Loucy (cell line): Measurements from ENCODE around the gene RNF11.

Source experiments
- EZH2phosphoT487 ChIP-seq: fragments of 200-600 bp; IDR thresholded peaks from 2 replicates; pipeline ENCODE4 v1.6.1; 2018; ENCODE audit warnings: antibody characterized with exemption, mild to moderate bottlenecking, moderate library complexity, borderline replicate concordance
- TF ChIP-seq, protein P1 (sequence below): fragments of 200-600 bp; sonication (generic); conservative IDR thresholded peaks from 2 replicates; pipeline ENCODE4 v1.5.1; 2014; ENCODE audit warnings: mild to moderate bottlenecking, antibody characterized with exemption, low read length

DNA sequence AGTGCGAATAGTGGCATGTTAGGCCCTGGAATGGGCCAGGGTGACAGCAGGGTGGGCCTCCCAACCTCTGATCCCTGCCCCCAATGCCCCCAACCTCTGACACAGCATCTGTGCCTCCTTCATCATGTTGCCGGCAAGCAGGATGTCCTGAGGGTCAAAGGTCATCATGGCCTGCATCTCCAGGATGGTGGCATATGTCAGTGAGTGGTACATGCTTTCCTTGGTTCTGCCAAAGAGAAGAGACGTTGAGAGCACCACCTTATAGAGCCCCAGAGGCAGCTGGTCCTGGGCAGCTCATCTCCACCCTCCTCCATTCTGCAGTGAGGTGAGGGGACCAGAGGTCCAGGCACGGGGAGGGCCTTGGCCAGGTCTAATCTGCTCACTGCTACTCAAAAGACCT, 76.6 kb downstream of the RNF11 start:
- TF ChIP-seq, protein P1, sequence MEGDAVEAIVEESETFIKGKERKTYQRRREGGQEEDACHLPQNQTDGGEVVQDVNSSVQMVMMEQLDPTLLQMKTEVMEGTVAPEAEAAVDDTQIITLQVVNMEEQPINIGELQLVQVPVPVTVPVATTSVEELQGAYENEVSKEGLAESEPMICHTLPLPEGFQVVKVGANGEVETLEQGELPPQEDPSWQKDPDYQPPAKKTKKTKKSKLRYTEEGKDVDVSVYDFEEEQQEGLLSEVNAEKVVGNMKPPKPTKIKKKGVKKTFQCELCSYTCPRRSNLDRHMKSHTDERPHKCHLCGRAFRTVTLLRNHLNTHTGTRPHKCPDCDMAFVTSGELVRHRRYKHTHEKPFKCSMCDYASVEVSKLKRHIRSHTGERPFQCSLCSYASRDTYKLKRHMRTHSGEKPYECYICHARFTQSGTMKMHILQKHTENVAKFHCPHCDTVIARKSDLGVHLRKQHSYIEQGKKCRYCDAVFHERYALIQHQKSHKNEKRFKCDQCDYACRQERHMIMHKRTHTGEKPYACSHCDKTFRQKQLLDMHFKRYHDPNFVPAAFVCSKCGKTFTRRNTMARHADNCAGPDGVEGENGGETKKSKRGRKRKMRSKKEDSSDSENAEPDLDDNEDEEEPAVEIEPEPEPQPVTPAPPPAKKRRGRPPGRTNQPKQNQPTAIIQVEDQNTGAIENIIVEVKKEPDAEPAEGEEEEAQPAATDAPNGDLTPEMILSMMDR, result no peak
- TF ChIP-seq EZH2phosphoT487, result no peak
